Hematopoietic multipotent progenitor cell treated with erythropoietin and hydrocortisone succinate and interleukin-3 and kit ligand, for 15 days (in vitro differentiated cells): ENCODE results near the gene TUBA1A.
"Not testable (repeated sequence)": the region's sequence is repeated elsewhere in the genome, so short reads cannot be mapped to it uniquely, and the experiment has no call there.

Experiments
- DNase-seq: peaks from one replicate; pipeline ENCODE4 v3.0.0-alpha.2; 2015; ENCODE audit warnings: low spot score

Gene TUBA1A

GRCh38 chr12:49188916-49189367 lies at the start of gene TUBA1A:
Gene TUBA1A, minus strand, starts transcription at chr12:49189080. Its CDS starts 101 bp downstream, at chr12:49188979.
- peak; percentile 17 for DNase-seq

DNA sequence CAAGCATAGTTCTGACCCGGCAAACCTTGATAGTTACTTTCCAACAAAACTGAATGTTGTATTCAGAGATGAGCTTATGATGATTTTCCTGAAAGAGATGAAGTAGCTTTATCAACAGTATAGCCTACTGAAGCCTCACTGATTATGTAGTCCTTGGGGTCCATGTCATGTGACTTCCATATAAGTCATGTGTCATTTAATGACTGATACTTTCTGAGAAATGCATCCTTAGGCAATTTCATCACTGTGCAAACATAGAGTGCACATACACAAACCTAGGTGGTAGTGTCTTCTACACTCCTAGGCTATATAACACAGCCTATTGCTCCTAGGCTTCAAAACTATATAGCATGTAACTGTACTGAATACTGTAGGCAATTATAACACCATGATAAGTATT lies 47.5 kb upstream of the TUBA1A start:
- DNase-seq, result peak; percentile 23

- DNase-seq, result peak; percentile 9
These were observed 45.1 kb upstream of the TUBA1A start for GRCh38 chr12:49233842-49234526.

- DNase-seq, result peak; percentile 68
These were observed 44.3 kb upstream of the TUBA1A start for GRCh38 chr12:49232940-49233841.

- DNase-seq, result no peak
These were observed 43.2 kb upstream of the TUBA1A start for GRCh38 chr12:49231878-49232655.

DNA sequence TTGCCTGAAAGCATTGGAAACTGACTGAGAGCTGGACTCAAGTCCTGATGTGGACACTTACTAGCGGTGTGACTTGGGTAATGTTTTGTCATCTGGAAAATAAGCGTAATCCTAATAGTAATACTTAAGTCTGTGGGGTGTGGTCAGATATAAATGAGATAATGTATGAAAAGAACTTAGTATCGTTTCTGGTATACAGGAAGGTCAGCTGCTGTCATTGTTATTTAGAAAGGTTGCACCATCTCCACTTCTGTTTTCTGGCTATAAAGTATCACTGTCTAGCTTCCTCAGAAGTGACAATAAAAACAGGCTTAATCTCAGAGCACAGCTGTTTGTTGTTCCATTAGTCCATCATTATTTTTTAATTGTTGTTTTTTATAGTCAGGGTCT lies 41.9 kb upstream of the TUBA1A start:
- DNase-seq, result no peak

GRCh38 chr12:49230176-49230804 lies 41.4 kb upstream of the TUBA1A start:
- no peak for DNase-seq

- DNase-seq, result no peak
These were observed 39.8 kb upstream of the TUBA1A start for GRCh38 chr12:49228653-49229052.

- no peak for DNase-seq
These were observed 38.8 kb upstream of the TUBA1A start for GRCh38 chr12:49227713-49228112.

- DNase-seq, result no peak
These were observed 36.8 kb upstream of the TUBA1A start for GRCh38 chr12:49225576-49226166.

- DNase-seq, result no peak
These were observed 34.9 kb upstream of the TUBA1A start for GRCh38 chr12:49223590-49224369.

DNA sequence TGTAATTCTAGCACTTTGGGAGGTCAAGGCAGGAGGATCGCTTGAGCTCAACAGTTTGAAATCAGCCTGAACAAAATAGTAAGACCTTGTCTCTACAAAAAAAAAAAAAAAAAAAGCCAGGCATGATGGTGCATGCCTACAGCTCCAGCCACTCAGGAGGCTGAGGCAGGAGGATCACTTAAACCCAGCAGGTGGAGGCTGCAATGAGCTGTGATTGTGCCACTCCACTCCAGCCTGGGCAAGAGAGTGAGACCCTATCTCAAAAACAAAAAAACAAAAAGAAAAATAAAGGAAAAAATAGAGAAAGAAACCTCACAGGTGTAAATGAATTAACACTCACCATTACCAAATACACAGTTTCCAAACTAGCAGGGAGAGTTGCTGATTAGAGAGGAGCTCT lies 34.2 kb upstream of the TUBA1A start:
- no peak for DNase-seq

DNA sequence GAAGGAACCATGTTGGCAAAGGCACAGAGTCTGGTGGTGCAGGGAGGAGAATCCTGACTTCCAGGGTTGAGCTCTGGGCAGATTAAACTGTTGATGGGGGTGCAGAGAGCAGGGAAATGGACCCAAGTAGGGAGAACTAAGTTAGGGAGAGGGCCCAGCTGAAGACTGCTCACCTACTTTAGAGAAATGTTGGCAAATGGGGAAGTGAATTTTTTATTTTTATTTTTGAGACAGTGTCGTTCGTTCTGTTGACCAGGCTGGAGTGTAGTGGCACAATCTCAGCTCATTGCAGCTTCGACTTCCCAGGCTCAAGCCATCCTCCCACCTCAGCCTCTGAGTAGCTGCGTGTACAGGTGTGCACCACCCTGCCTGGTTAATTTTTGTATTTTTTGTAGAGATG lies 32.1 kb upstream of the TUBA1A start:
- DNase-seq, result no peak

- DNase-seq, result no peak
These were observed 30.6 kb upstream of the TUBA1A start for GRCh38 chr12:49219417-49220026.

DNA sequence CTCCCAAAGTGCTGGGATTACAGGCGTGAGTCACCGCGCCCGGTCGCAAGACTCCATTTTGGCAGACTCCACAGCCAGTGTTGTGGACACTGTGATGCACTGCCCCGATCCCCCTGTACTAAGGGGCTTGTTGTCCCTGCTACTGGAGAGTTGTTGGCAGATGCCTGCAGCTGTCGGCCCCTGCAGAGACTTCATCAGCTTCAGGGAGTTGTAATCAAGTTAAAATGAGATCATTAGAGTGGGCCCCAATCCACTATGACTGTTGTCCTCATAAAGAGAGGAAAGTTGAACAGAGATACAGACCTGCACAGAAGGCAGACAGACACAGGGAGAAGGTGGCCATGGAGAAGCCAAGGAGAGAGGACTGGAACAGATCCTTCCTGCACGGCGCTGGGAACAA lies 23.7 kb upstream of the TUBA1A start:
- DNase-seq, result no peak

GRCh38 chr12:49210703-49211102 lies 21.8 kb upstream of the TUBA1A start:
- DNase-seq, result not testable (repeated sequence)

GRCh38 chr12:49208676-49209075 lies 19.8 kb upstream of the TUBA1A start:
- DNase-seq, result no peak

GRCh38 chr12:49208146-49208545 lies 19.3 kb upstream of the TUBA1A start:
- no peak for DNase-seq

DNA sequence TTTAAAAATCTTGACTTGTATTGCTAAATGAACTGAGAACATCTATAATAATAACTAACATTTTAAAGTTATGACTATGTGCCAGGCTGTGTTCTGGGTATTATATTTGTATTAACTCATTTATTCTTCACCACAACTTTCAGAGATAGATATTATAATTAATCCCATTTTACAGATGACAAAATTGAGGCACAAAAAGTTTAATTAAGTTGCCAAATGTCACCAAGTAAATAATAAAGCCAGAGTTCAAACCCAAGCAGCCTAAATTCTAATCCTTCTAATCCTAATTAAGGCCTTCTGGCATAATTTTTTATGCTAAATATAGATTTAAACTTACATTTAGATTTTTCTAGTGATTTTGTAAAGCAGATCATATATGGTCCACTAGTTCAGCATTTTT lies 17.5 kb upstream of the TUBA1A start:
- no peak for DNase-seq

DNA sequence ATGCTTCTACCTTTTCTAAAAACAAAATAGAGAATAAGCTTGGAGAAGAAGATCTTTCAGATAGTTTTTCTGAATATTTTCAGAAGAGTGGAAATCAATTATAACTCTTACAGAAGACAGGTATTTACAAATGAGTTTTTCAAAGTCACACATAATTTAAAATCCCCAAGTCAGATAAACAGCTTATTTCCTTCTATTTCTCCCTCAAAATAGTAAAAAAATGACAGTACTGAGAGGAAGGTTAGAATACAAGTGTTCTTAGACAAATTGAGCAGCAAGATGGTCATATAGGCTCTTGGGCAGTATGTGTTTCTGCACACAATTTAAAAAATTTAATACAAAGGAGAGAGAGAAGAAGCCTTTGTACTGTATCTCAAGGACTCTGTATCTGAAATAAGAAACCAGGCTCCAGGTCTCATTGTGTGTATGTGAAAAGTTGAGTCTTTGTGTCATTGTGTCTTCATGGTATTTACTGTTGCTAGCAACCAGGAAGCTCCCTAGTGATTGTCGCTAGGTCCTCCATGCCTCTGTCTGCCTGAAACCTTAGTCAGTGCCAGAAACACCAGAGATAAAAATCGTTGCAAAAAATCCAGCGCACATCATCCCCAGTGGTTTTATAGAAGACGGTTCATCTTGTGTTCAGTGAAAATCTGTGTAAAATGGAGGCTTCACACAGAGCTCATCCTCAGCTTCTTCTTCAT lies 12.9 kb upstream of the TUBA1A start:
- DNase-seq, result no peak
